GM12872 (cell line): ENCODE data around the gene PDE7B.

ENCODE experiments used
- TF ChIP-seq, protein P1 (sequence below): IDR thresholded peaks from 3 replicates; pipeline ENCODE4 v1.5.1; 2011; ENCODE audit warnings: low read depth, mild to moderate bottlenecking, low read length, moderate library complexity; ENCODE audit not compliant: insufficient read depth

Gene PDE7B

DNA sequence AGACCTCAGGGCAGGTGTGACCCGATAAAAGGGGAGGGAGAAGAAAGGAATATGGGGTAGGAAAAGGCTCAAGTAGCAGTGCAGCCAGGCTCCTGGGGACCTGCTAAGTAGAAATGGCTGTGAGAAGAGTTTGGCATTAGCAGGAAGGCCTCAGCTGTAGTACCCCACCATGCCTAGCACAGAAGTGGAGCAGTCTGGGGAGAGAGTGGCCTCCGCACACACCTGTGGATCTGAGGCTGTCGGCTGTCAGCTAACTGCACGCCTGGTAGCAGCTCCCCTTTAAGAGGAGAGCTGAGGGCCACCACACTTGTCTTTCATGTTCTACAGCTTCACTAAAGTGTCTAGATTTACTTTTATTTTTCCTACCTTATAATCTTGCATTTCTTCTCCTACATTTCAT, 24.6 kb downstream of the PDE7B start:
- TF ChIP-seq, protein P1, sequence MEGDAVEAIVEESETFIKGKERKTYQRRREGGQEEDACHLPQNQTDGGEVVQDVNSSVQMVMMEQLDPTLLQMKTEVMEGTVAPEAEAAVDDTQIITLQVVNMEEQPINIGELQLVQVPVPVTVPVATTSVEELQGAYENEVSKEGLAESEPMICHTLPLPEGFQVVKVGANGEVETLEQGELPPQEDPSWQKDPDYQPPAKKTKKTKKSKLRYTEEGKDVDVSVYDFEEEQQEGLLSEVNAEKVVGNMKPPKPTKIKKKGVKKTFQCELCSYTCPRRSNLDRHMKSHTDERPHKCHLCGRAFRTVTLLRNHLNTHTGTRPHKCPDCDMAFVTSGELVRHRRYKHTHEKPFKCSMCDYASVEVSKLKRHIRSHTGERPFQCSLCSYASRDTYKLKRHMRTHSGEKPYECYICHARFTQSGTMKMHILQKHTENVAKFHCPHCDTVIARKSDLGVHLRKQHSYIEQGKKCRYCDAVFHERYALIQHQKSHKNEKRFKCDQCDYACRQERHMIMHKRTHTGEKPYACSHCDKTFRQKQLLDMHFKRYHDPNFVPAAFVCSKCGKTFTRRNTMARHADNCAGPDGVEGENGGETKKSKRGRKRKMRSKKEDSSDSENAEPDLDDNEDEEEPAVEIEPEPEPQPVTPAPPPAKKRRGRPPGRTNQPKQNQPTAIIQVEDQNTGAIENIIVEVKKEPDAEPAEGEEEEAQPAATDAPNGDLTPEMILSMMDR = no peak

DNA sequence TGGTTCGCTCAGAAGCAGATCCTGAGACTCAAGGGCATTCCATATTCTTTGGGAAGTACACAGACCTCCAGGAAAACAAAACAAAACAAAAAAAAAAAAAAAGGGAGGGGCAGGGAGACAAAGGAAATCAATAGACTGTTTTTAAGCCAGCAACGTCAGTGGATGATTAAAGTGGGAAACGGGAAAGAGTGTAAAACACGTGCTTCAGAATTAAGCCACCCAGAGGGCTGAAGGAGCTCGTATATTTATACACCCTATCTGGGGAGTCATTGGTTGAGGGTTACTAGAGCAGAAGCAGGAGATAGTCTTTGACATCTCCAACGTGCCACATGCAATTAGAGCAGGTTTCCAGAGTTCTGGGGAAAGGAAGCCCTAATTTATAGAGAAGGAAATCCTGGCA, 26.2 kb downstream of the PDE7B start:
- TF ChIP-seq, protein P1 = no peak

DNA sequence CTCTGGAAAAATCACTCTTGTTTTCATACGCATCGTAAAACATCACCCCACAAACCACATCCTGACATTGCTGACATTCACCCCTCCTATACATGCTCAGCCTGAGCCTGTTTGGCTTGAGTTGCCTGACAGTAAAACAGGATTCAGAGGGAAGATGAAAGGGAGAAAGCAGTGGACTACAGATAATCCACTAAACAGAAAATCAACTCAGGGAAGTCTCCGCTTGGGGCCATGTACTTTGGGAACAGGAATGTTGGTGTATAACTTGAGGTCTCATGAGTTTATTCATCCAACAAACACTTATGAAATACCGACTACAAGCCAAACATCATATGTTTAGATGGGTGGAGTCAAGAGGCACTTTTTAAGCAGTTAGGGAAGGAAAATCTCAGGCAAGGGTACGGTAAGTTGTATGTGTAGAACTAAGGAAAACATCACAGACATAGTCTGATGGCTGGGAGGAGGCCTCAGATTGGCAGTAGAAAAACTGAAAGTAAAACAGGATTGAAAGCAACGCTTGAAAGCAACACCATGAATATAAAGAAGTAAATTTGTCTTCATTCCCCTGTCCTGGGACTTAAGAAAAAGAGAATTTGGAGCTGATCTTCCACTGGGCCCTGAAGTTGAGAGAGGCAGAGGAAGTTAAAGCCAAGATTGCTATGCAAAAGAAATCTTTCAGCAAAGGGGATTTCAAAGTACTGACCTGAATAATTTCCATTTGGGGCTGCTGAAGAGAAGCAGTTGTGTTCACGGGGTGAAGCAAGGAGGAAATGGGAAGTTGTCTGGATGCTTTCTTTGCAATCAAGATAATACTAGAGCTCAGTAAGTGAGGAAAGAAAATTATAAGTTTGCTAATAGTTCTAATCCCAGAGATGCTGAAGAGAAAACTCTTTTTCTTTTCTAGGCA, 28.8 kb downstream of the PDE7B start:
- TF ChIP-seq, protein P1 = no peak

DNA sequence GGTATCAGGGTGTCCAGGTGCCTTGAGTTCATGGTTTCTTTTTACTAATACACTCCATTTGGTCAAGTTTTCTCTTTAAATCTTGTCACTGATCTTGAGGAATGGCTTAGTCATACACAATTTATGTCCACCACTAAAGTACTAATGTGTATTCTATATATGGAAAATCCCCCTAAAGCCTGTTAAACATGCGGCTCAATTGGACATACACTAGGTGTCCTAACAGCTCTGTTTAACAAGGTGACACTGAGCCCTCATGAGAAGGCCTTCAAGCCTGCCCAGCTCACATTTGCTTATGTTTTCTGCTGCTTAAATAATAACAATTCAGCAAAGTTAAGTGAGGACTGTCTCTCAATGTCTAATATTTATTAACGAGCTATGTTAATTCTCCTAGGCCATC, 31.5 kb downstream of the PDE7B start:
- TF ChIP-seq, protein P1 = no peak

DNA sequence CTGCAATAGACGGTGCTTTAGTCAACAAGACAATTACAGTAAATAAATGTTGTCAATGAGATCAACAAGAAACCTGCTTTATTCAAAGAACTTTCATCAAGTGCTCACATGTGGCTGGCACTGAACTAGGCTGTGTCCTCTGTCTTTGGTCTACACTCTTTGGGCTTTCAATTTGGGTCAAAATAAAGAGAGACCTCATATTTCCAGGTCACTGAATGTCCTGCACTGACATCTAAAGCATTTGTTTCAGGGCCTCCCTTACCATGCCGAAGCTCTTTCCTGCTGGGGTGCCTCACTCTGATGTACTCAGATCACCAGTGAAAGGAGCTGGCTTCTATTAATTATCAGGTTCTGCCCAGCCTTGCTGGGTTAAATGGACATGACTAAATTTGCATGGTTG, 32.0 kb downstream of the PDE7B start:
- TF ChIP-seq, protein P1 = no peak

DNA sequence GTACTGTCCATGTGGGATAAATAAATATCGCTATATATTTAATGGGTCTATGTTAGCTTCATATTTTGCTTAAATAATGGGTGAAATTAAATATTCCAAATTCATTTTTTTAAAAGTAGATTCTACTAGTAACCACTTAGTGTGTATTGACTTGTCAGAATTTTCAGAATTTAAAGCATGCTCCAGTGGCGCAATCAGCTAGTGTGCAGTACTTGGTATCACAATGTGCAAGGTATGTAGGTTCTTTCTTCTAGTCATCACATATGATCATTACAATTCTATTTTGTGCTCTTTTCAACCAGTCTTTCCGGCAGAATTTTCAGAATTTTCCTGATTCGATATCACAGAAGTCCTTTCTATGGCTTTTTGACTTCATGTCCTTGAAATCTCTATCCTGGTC, 32.6 kb downstream of the PDE7B start:
- TF ChIP-seq, protein P1 = no peak

DNA sequence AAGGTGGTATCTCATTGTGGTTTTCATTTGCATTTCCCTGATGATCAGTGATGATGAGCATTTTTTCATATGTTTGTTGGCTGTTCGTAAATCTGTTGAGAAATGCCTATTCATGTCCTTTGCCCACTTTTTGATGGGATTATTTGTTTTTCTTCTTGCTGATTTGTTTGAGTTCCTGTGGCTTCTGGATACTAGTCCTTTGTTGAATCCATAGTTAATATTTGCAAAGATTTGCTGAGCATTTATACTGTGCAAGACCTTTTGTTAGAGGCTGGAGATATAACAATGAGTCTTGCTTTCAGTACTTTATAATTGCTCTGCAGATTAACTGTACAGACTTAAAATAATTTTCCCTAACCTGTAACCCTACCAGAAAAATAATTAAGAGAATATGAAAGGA, 35.6 kb downstream of the PDE7B start:
- TF ChIP-seq, protein P1 = no peak
